T-helper 1 cell treated with Interleukin-12 subunit alpha and Interleukin-12 subunit beta and Interleukin-4 antibody, amounts not matched to agents 30 μg/mL and 1 μg/mL, for 36 hours (primary cell): ENCODE results near the gene CAMTA2.

Source experiments
- H3K27ac Mint-ChIP-seq: one replicate; pipeline ENCODE4 v1.8.0; 2021; ENCODE audit warnings: mild to moderate bottlenecking, mixed read lengths
- H3K27me3 Mint-ChIP-seq: one replicate; pipeline ENCODE4 v1.8.0; 2021; ENCODE audit warnings: low read depth, mixed read lengths
- H3K36me3 Mint-ChIP-seq: one replicate; pipeline ENCODE4 v1.8.0; 2021; ENCODE audit warnings: low read depth, mixed read lengths
- H3K4me1 Mint-ChIP-seq: one replicate; pipeline ENCODE4 v1.8.0; 2021; ENCODE audit warnings: low read depth, mixed read lengths
- H3K4me3 Mint-ChIP-seq: one replicate; pipeline ENCODE4 v1.8.0; 2021; ENCODE audit warnings: mild to moderate bottlenecking, moderate library complexity, mixed read lengths
- H3K9me3 Mint-ChIP-seq: one replicate; pipeline ENCODE4 v1.8.0; 2021; ENCODE audit warnings: mixed read lengths

Gene CAMTA2

GRCh38 chr17:4986403-4986802 lies 1.1 kb downstream of the CAMTA2 start:
- Mint-ChIP-seq H3K36me3 (peaks cover 26% of the 10 kb centered on the region), H3K27ac (peak overlapping the region; percentile 86), H3K4me3 (peak overlapping the region; percentile 92), H3K4me1 (peaks cover 41% of the 10 kb centered on the region), H3K27me3 (no peaks in the 10 kb centered on the region), H3K9me3 (no peaks in the 10 kb centered on the region)

- Mint-ChIP-seq H3K9me3 (no peaks in the 10 kb centered on the region), H3K4me3 (no peak overlapping the region), H3K27ac (no peak overlapping the region), H3K27me3 (no peaks in the 10 kb centered on the region), H3K36me3 (peaks cover 47% of the 10 kb centered on the region), H3K4me1 (peaks cover 36% of the 10 kb centered on the region)
These were observed 5.2 kb downstream of the CAMTA2 start for GRCh38 chr17:4982305-4982704.

- no peaks in the 10 kb centered on the region for H3K27me3 Mint-ChIP-seq
- H3K4me3 Mint-ChIP-seq: no peak overlapping the region
- peak overlapping the region; percentile 82 for H3K27ac Mint-ChIP-seq
- H3K36me3 Mint-ChIP-seq: peaks cover 48% of the 10 kb centered on the region
- no peaks in the 10 kb centered on the region for H3K9me3 Mint-ChIP-seq
- H3K4me1 Mint-ChIP-seq: peaks cover 30% of the 10 kb centered on the region
These were observed 6.7 kb downstream of the CAMTA2 start for GRCh38 chr17:4980644-4981216.

- no peak overlapping the region for H3K27ac Mint-ChIP-seq
- no peak overlapping the region for H3K4me3 Mint-ChIP-seq
- no peaks in the 10 kb centered on the region for H3K9me3 Mint-ChIP-seq
- H3K4me1 Mint-ChIP-seq: peaks cover 27% of the 10 kb centered on the region
- H3K27me3 Mint-ChIP-seq: no peaks in the 10 kb centered on the region
- H3K36me3 Mint-ChIP-seq: peaks cover 57% of the 10 kb centered on the region
These were observed 8.7 kb downstream of the CAMTA2 start for GRCh38 chr17:4978726-4979125.

- Mint-ChIP-seq H3K9me3 (no peaks in the 10 kb centered on the region), H3K4me1 (peaks cover 19% of the 10 kb centered on the region), H3K27ac (no peak overlapping the region), H3K36me3 (peaks cover 61% of the 10 kb centered on the region), H3K27me3 (no peaks in the 10 kb centered on the region), H3K4me3 (no peak overlapping the region)
These were observed 13.3 kb downstream of the CAMTA2 start for GRCh38 chr17:4974115-4974670.

- no peaks in the 10 kb centered on the region for H3K27me3 Mint-ChIP-seq
- peaks cover 25% of the 10 kb centered on the region for H3K4me1 Mint-ChIP-seq
- no peaks in the 10 kb centered on the region for H3K9me3 Mint-ChIP-seq
- no peak overlapping the region for H3K27ac Mint-ChIP-seq
- H3K36me3 Mint-ChIP-seq: peaks cover 67% of the 10 kb centered on the region
- no peak overlapping the region for H3K4me3 Mint-ChIP-seq
These were observed 14.0 kb downstream of the CAMTA2 start for GRCh38 chr17:4973256-4974114.

- H3K4me1 Mint-ChIP-seq: peaks cover 25% of the 10 kb centered on the region
- no peaks in the 10 kb centered on the region for H3K27me3 Mint-ChIP-seq
- no peaks in the 10 kb centered on the region for H3K9me3 Mint-ChIP-seq
- H3K27ac Mint-ChIP-seq: no peak overlapping the region
- no peak overlapping the region for H3K4me3 Mint-ChIP-seq
- H3K36me3 Mint-ChIP-seq: peaks cover 61% of the 10 kb centered on the region
These were observed 14.7 kb downstream of the CAMTA2 start for GRCh38 chr17:4972752-4973151.

- Mint-ChIP-seq H3K36me3 (peaks cover 60% of the 10 kb centered on the region), H3K27ac (no peak overlapping the region), H3K27me3 (no peaks in the 10 kb centered on the region), H3K4me1 (peaks cover 25% of the 10 kb centered on the region), H3K9me3 (no peaks in the 10 kb centered on the region), H3K4me3 (no peak overlapping the region)
These were observed 15.2 kb downstream of the CAMTA2 start for GRCh38 chr17:4972322-4972721.

- Mint-ChIP-seq H3K27me3 (no peaks in the 10 kb centered on the region), H3K4me1 (peaks cover 25% of the 10 kb centered on the region), H3K9me3 (no peaks in the 10 kb centered on the region), H3K36me3 (peaks cover 57% of the 10 kb centered on the region), H3K27ac (no peak overlapping the region), H3K4me3 (no peak overlapping the region)
These were observed 15.6 kb downstream of the CAMTA2 start for GRCh38 chr17:4971826-4972225.

GRCh38 chr17:4970273-4970672 lies 17.2 kb downstream of the CAMTA2 start:
- Mint-ChIP-seq H3K4me1 (peaks cover 34% of the 10 kb centered on the region), H3K9me3 (no peaks in the 10 kb centered on the region), H3K27ac (no peak overlapping the region), H3K27me3 (no peaks in the 10 kb centered on the region), H3K36me3 (peaks cover 59% of the 10 kb centered on the region), H3K4me3 (peak overlapping the region; percentile 17)

GRCh38 chr17:4969551-4970173 lies 17.8 kb downstream of the CAMTA2 start:
- Mint-ChIP-seq H3K4me3 (no peak overlapping the region), H3K27ac (no peak overlapping the region), H3K4me1 (peaks cover 32% of the 10 kb centered on the region), H3K27me3 (no peaks in the 10 kb centered on the region), H3K9me3 (no peaks in the 10 kb centered on the region), H3K36me3 (peaks cover 54% of the 10 kb centered on the region)

GRCh38 chr17:4969047-4969550 lies 18.4 kb downstream of the CAMTA2 start:
- H3K4me3 Mint-ChIP-seq: no peak overlapping the region
- H3K27me3 Mint-ChIP-seq: no peaks in the 10 kb centered on the region
- peaks cover 50% of the 10 kb centered on the region for H3K36me3 Mint-ChIP-seq
- peaks cover 32% of the 10 kb centered on the region for H3K4me1 Mint-ChIP-seq
- no peaks in the 10 kb centered on the region for H3K9me3 Mint-ChIP-seq
- no peak overlapping the region for H3K27ac Mint-ChIP-seq

- H3K9me3 Mint-ChIP-seq: no peaks in the 10 kb centered on the region
- no peak overlapping the region for H3K27ac Mint-ChIP-seq
These were observed 18.9 kb downstream of the CAMTA2 start for GRCh38 chr17:4968486-4969046.

More at GRCh38 chr17:4968486-4969046, 18.9 kb downstream of the CAMTA2 start:
- Mint-ChIP-seq H3K27me3 (no peaks in the 10 kb centered on the region), H3K4me3 (no peak overlapping the region), H3K36me3 (peaks cover 47% of the 10 kb centered on the region), H3K4me1 (peaks cover 29% of the 10 kb centered on the region)
